ENCODE measurements around the gene YOD1. TPM values are rescaled to one million over a fixed set of nuclear protein-coding genes. Genes with fewer than 3 reads are reported as not detected.

The YOD1 gene
- polyA plus RNA-seq, 1 donor from 2014 or later, result 9.3 TPM

- H3K27me3 ChIP-seq (ENCODE audit: insufficient read depth, low read depth, low read length), result no peaks in the 10 kb centered on the region
- no peak overlapping the region for H3K9ac ChIP-seq (ENCODE audit: low read length)
- no peaks in the 10 kb centered on the region for H3F3A ChIP-seq (ENCODE audit: insufficient read depth, low read length, poor library complexity, severe bottlenecking)
- H3K36me3 ChIP-seq (ENCODE audit: insufficient read depth, low read length), result no peaks in the 10 kb centered on the region
- H3K79me2 ChIP-seq (replicated peaks; ENCODE audit: insufficient read depth, low read length), result no peaks in the 10 kb centered on the region
- no peaks in the 10 kb centered on the region for H3K9me3 ChIP-seq (ENCODE audit: low read length)
- no peak overlapping the region for H3K27ac ChIP-seq (ENCODE audit: low read length)
- H4K20me1 ChIP-seq (ENCODE audit: insufficient read depth), result no peaks in the 10 kb centered on the region
- H2AFZ ChIP-seq (ENCODE audit: low read depth, low read length), result no peak overlapping the region
- no peaks in the 10 kb centered on the region for H3K9me2 ChIP-seq (ENCODE audit: insufficient read depth, low read length)
- TF ChIP-seq POLR2AphosphoS5 (IDR thresholded peaks at IDR 0.05) (no peak), TAF1 (IDR thresholded peaks at IDR 0.05; ENCODE audit: low read depth) (no peak), EP300 (conservative IDR thresholded peaks at IDR 0.05; ENCODE audit: poor library complexity, severe bottlenecking) (no peak), CTCF (IDR thresholded peaks at IDR 0.05; ENCODE audit: poor library complexity, severe bottlenecking) (no peak), EZH2 (IDR thresholded peaks at IDR 0.05; ENCODE audit: borderline replicate concordance, insufficient read depth, low read length, poor library complexity, severe bottlenecking) (no peak), MXI1 (conservative IDR thresholded peaks at IDR 0.05; ENCODE audit: poor library complexity, severe bottlenecking) (no peak), SMC3 (conservative IDR thresholded peaks at IDR 0.05; ENCODE audit: poor library complexity) (no peak), RAD21 (conservative IDR thresholded peaks at IDR 0.05) (no peak), REST (IDR thresholded peaks at IDR 0.05; ENCODE audit: borderline replicate concordance) (no peak)
- H3K4me3 ChIP-seq (ENCODE audit: low read length), result no peak overlapping the region
- H3K4me2 ChIP-seq (ENCODE audit: low read length), result no peak overlapping the region
These were observed 21.9 kb downstream of the YOD1 start for GRCh38 chr1:207028884-207029650.

GRCh38 chr1:207027921-207028320, 23.1 kb downstream of the YOD1 start:
- Histone ChIP-seq H3K27me3 (ENCODE audit: insufficient read depth, low read depth, low read length) (no peaks in the 10 kb centered on the region), H3K36me3 (ENCODE audit: insufficient read depth, low read length) (no peaks in the 10 kb centered on the region), H3K9me2 (ENCODE audit: insufficient read depth, low read length) (no peaks in the 10 kb centered on the region), H4K20me1 (ENCODE audit: insufficient read depth) (no peaks in the 10 kb centered on the region), H3K9ac (ENCODE audit: low read length) (no peak overlapping the region), H3K4me2 (ENCODE audit: low read length) (no peak overlapping the region), H3K27ac (ENCODE audit: low read length) (no peak overlapping the region), H3F3A (ENCODE audit: insufficient read depth, low read length, poor library complexity, severe bottlenecking) (no peaks in the 10 kb centered on the region), H3K4me3 (ENCODE audit: low read length) (no peak overlapping the region), H2AFZ (ENCODE audit: low read depth, low read length) (no peak overlapping the region), H3K79me2 (replicated peaks; ENCODE audit: insufficient read depth, low read length) (no peaks in the 10 kb centered on the region), H3K9me3 (ENCODE audit: low read length) (no peaks in the 10 kb centered on the region)
- TF ChIP-seq MXI1 (conservative IDR thresholded peaks at IDR 0.05; ENCODE audit: poor library complexity, severe bottlenecking) (no peak), EZH2 (IDR thresholded peaks at IDR 0.05; ENCODE audit: borderline replicate concordance, insufficient read depth, low read length, poor library complexity, severe bottlenecking) (no peak), EP300 (conservative IDR thresholded peaks at IDR 0.05; ENCODE audit: poor library complexity, severe bottlenecking) (no peak), RAD21 (conservative IDR thresholded peaks at IDR 0.05) (no peak), POLR2AphosphoS5 (IDR thresholded peaks at IDR 0.05) (no peak), SMC3 (conservative IDR thresholded peaks at IDR 0.05; ENCODE audit: poor library complexity) (no peak)

All from neural cell (in vitro differentiated cells).